NCI-H774 (cell line): Measurements from ENCODE around the gene PDHA1.

ENCODE experiments used
- DNase-seq: peaks from one replicate; lab custom pipeline; 2025; lab: John Stamatoyannopoulos, UW

PDHA1 gene

DNA sequence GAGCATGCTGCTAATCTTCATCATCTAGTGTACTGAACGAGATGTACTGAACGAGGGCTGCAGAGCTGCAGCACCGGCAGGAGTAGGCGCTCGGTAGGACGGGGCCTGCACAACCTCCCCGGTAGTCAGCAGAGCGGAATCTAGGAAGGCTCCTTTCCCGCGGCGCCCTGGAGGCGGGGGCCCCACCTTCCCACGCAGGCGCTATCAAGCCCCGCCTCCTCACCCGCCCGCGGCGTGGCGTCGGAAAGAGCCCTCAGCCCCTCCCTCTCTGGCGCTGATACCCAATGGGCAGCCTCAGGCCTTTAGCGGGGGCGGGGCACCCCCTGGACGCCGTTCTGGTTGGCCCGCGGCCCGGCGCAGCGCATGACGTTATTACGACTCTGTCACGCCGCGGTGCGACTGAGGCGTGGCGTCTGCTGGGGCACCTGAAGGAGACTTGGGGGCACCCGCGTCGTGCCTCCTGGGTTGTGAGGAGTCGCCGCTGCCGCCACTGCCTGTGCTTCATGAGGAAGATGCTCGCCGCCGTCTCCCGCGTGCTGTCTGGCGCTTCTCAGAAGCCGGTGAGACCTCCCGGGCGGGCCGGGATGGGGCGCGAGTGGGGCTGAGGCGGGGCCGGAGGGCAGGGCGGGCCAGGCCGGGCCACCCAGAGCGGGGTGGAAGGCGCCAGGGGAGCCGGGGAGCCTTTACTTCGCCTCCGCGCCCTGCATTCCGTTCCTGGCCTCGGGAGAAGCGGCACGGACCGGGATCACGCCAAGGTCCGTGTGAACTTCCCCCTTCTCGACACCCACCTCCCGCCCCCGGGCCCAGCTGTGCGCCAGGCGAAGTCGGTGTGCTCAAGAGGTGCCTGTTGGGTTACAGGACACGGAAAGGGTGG, at the start of gene PDHA1:
TSS of gene PDHA1 (plus strand) at position 393 of the 874 bp plus-strand sequence. CDS start at position 504, 111 bp downstream.
- peak; percentile 87 for DNase-seq

DNA sequence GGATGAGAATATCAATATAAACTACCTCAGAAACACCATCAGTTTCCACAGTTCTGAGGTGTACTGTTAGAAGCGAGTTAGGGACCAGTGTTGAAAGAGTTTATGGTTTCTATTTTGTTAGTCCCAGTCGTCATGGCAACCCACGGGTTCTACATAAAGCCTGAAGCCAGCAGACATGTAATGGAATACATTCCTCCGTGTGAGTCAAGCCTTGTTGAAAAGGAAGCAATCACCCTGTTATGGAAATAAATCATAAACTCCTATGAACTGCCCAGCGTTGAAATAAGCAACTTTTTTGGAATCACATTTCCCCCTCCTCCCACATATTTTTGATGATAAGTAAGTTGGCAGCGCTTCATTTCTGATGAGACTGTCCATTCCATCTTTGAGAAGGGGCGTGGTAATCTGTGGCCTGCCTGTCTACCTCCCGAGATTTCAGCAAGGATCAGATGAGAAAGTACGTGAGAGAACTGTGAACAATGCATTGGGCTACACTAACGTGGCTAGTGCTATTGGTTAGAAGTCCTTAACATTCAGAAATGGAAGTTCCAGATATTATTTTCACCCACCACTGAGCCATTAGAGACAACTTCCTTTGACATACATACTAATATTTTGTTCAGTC, 40.4 kb upstream of the PDHA1 start:
- no peak for DNase-seq

- no peak for DNase-seq
Observed at GRCh38 chrX:19326567-19326966, 17.2 kb upstream of the PDHA1 start.

GRCh38 chrX:19331831-19332230, 11.9 kb upstream of the PDHA1 start:
- no peak for DNase-seq

GRCh38 chrX:19332983-19333382, 10.7 kb upstream of the PDHA1 start:
- no peak for DNase-seq

GRCh38 chrX:19334945-19335626, 8.6 kb upstream of the PDHA1 start:
- DNase-seq: no peak

GRCh38 chrX:19342331-19342906, 1.3 kb upstream of the PDHA1 start:
- DNase-seq: no peak

GRCh38 chrX:19343085-19343534, 617 bp upstream of the PDHA1 start:
- no peak for DNase-seq

DNA sequence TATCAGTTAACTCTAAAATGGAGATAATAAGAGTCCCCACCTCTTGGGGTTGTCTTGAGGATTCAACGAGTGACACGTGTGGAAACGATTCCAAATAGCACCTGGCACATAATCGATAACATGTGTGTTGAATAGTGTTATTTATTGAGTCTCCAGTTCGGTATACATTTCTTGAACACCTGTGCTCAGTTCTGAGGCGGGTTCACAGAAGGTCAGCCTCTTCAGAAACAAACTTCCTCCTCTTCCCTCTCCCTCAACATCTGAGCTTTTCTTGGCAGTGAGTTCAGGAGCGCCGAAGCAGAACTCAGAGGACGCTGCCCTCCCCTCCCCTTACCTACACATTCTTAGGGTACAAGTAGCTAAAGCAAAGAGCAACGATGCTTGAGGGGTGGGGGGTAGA, 934 bp downstream of the PDHA1 start:
- no peak for DNase-seq

- DNase-seq: no peak
Observed at GRCh38 chrX:19347916-19348315, 4.2 kb downstream of the PDHA1 start.

- no peak for DNase-seq
Observed at GRCh38 chrX:19349264-19349663, 5.5 kb downstream of the PDHA1 start.

DNA sequence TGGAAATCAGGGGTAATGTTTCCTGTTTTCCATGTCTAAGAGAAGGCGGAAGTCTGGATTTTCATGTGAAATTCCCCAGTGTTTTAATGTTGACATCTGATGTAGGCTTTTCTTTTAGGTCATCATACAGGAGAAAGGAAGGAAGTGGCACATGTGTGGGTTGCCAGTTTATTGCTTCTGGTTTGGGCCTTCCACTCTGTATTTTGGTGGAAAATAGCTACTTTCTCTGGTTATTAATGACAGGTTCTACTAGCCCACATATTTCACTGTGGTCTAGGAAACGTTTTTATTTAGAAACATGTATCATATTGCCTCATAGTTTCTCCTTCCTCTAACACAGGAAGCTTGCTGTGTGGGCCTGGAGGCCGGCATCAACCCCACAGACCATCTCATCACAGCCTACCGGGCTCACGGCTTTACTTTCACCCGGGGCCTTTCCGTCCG, 7.2 kb downstream of the PDHA1 start:
- no peak for DNase-seq

DNA sequence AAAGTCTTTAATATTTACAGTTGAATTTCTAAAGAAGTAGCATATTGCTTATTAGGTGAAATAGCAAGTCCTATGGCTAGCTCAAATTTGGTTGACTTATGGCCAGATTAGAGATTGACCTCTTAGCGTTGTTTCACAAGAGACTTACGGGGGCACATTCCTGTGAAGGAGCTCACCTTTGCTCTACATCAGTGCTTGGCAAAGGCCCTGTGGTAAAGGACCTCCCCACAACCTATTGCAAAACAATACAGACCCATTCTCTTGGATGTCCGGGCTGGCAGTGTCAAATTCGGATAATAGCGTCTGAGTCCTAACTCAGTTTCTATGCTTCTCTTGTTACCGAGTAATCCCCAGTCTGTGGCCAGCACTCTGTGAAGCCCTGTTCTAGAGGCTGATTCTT, 10.9 kb downstream of the PDHA1 start:
- no peak for DNase-seq

- DNase-seq: no peak
Observed at GRCh38 chrX:19358521-19358920, 14.8 kb downstream of the PDHA1 start.

- DNase-seq: no peak
Observed at GRCh38 chrX:19360903-19361302, 17.2 kb downstream of the PDHA1 start.

- DNase-seq: no peak
Observed at GRCh38 chrX:19361701-19362100, 18.0 kb downstream of the PDHA1 start.

GRCh38 chrX:19368576-19368975, 24.8 kb downstream of the PDHA1 start:
- DNase-seq: no peak

DNA sequence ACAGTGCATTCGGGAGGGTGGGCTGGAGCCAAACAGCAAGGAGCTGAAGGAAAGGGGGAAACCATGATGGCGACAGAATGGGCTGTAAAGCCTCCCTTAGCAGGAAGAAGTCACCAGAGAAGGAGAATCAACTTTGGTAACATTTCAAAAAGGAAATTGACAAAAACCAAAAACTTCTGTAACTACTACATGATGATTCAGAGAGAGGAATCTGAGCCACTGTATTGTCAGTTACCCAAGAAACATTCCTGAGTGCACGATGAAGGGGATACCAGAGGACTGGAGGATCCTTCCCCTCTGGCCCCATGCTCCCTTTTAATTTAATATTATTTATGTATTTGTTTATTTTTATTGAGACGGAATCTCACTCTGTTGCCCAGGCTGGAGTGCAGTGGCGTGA, 26.3 kb downstream of the PDHA1 start:
- DNase-seq: no peak

- DNase-seq: peak; percentile 14
Observed at GRCh38 chrX:19372170-19372546, 28.4 kb downstream of the PDHA1 start.

DNA sequence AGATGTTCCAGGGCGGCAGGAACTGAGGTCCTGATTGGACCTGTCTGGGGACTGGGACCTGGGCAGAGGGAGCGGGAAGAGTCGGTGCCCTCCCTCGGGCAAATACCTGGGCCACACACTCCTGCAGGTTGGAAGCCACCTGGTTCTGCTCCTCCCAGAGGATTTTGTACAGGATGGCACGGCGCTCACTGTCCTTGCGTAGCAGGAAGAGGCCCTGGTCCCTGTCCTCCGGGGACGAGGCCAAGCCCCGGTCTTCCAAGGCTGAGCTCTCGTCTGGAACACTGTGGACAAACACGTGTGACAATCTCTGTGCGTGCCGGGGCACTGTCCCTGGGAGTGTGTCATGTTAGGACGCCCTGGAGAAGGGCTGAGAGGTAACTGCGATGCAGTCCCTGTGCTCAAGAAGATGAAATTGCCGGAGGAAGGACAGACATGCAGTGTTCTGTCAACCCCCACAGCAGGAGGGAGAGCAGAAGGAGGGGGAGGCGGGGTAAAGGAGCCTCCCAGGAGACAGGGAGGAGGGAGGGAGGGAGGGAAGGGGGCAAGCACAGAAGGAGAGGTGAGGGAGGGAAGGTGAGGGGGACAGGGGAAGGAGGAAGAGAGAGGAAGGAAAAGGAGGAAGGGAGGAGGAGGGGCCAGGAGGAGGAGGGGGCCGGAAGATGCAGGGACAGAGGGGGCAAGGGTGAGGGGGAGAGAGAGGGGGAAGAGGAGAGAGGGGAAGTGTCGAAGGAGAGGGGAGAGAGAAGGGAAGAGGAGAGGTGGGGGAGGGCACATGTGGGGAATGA, 29.0 kb downstream of the PDHA1 start:
- no peak for DNase-seq

DNA sequence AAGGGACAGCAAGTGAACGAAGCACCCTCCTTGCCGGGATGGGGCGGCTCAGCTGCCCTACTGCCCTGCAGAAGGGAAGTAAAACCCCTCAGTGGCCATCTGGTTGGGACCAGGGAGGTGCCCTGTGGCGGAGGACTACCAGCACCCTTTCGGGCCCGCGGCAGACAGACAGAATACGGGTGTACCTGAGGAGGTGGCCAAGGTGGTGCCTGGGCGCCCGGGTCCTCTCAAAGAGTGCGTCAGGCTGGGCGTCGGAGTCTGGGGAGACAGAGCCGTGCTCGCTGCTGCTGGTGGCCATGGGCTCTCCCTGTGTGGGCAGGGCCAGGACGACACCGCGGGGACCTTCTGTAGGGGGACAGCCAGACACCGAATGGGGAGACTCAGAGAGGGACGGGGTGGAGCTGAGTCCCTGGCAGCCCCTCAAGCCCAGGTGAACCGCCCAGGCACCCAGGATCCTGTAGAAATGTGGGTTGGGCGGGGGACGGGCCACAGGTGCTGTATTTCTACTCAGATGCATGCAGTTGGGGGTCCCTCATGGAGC, 29.7 kb downstream of the PDHA1 start:
- no peak for DNase-seq
